ENCODE data around the gene SPRN.
"Not testable (repeated sequence)": the region's sequence is repeated elsewhere in the genome, so short reads cannot be mapped to it uniquely, and the experiment has no call there.

SPRN gene

DNA sequence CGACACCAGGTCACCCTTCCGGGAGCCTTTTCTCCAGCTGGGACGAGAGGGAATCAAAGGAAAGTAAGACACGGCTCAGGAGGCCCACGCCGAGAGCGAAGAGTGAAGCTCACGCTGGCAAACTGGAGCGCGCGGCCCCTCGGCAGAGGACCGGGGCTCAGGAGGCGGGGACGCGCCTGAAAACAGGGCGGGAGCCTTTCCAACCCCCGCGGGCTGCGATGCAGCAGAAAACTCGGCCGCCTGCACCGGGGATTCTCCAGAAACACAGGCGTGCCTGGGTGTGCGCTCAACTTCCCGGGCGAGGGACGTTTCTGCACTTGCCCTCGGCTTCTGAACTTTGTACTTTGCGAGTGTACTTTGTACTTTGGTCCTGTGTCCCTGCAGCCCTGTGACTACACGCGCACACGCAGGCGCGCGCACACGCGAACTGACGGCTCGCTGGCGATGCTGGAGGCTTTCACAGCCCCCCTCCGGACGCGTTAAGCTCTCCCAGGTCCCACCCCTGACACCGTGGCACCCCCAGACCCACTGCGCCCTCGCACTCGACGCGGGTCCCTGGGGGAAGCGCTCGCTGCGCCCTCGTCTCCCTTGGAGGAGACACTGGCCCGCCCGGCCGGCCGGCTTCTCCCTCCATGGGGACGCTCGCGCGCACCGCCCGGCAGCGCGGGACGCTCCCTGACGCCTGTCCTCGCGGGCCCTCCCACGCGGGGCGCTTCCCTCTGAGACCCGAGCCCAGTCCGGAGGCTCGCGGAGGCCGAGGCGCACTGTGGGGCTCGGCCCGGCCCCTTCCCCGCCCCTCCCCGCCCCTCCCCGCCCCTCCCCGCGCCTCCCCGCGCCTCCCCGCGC, 46.0 kb downstream of the SPRN start:
- H3K4me3 ChIP-seq (ENCODE audit: low read depth, low read length) = peak overlapping the region; percentile 53
- TF ChIP-seq, protein P1, sequence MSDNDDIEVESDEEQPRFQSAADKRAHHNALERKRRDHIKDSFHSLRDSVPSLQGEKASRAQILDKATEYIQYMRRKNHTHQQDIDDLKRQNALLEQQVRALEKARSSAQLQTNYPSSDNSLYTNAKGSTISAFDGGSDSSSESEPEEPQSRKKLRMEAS (IDR thresholded peaks at IDR 0.05; ENCODE audit: low read depth, low read length) = no peak
- no peak for TF ChIP-seq POLR2A (IDR thresholded peaks at IDR 0.05; ENCODE audit: extremely low read depth, insufficient read length)
- TF ChIP-seq MYC (IDR thresholded peaks at IDR 0.05; ENCODE audit: low read depth, low read length) = no peak
- TF ChIP-seq, protein P2, sequence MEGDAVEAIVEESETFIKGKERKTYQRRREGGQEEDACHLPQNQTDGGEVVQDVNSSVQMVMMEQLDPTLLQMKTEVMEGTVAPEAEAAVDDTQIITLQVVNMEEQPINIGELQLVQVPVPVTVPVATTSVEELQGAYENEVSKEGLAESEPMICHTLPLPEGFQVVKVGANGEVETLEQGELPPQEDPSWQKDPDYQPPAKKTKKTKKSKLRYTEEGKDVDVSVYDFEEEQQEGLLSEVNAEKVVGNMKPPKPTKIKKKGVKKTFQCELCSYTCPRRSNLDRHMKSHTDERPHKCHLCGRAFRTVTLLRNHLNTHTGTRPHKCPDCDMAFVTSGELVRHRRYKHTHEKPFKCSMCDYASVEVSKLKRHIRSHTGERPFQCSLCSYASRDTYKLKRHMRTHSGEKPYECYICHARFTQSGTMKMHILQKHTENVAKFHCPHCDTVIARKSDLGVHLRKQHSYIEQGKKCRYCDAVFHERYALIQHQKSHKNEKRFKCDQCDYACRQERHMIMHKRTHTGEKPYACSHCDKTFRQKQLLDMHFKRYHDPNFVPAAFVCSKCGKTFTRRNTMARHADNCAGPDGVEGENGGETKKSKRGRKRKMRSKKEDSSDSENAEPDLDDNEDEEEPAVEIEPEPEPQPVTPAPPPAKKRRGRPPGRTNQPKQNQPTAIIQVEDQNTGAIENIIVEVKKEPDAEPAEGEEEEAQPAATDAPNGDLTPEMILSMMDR (IDR thresholded peaks at IDR 0.05; ENCODE audit: low read depth, low read length) = no peak
- peak; percentile 69 for DNase-seq (ENCODE audit: low read depth)

DNA sequence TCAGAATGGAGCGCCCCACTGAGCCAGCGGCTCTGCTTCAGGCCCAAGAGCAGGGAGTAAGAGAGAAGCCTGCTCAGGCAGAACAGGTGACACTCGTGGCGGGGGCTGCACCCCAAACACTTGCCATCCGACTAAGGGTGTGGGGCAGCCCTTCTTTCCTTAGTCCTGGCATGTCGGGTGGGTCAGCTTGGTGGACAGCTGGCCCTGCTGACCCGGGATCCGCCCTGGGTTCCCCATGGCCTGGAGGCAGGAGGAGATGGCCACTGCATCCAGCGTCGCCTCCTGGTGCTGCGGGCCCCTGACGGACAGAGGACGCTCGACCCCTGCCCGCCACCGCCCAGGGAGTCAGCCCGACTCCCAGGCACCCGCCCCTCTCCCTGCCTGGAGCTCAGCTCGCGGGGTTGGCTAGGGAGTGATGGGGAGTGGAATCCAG, 46.6 kb downstream of the SPRN start:
- no peak for TF ChIP-seq MYC (IDR thresholded peaks at IDR 0.05; ENCODE audit: low read depth, low read length)
- DNase-seq (ENCODE audit: low read depth) = no peak
- no peak overlapping the region for H3K4me3 ChIP-seq (ENCODE audit: low read depth, low read length)

DNA sequence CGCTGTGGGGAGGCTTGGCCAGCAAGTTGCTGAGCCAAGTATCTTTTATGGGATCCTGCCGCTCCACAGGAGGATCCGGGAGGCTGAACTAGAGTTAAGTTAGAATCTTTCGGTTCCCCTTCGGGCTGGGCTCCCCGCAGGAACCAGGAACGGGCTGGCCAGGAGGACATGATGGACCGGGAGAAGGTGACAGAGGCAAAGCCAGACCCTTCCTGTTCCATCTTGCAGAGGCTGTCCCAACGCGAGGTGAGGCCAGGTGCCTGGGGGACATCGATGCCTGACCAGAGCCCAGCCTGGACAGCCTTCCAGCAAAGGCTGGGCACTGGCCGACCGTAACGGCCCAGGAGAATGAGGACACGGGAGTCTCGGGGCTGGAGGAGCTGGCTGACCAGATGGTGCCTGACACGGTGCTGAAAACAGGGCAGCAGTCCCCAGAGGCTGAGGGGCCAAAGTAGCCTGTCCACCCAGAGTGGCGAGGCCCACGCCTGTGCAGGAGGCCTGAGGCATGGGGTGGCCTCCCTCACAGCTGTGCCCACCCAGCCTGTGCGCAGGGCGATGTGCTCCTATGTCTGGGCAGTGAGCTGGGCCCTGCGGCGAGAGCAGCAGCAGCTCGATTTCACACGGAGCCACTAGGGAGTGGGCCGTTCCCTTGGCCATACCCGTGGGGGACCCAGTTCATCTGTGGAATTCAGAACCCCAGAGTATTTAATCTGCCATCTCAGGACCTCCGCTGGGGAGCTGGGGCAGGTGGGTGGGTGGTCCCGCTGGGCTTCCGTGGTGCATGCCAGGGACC, 47.2 kb downstream of the SPRN start:
- DNase-seq (ENCODE audit: low read depth) = no peak
- H3K4me3 ChIP-seq (ENCODE audit: low read depth, low read length) = no peak overlapping the region
- TF ChIP-seq, protein P1 (IDR thresholded peaks at IDR 0.05; ENCODE audit: low read depth, low read length) = no peak
- TF ChIP-seq, protein P2 (IDR thresholded peaks at IDR 0.05; ENCODE audit: low read depth, low read length) = no peak
- TF ChIP-seq MYC (IDR thresholded peaks at IDR 0.05; ENCODE audit: low read depth, low read length) (no peak), POLR2A (IDR thresholded peaks at IDR 0.05; ENCODE audit: extremely low read depth, insufficient read length) (no peak)

DNA sequence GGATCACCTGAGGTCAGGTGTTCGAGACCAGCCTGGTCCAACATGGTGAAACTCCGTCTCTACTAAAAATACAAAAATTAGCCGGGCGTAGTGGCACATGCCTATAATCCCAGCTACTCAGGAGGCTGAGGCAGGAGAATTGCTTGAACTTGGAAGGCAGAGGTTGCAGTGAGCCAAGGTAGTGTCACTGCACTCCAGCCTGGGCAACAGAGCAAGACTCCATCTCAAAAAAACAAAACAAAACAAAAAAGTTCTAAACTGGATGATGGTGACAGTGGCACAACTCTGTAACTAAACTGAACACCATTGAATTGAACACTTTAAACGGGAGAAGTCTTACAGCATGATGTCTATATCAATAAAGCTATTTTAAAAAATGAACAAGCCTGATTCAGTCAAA, 48.2 kb downstream of the SPRN start:
- not testable (repeated sequence) for DNase-seq (ENCODE audit: low read depth); H3K4me3 ChIP-seq (ENCODE audit: low read depth, low read length)

DNA sequence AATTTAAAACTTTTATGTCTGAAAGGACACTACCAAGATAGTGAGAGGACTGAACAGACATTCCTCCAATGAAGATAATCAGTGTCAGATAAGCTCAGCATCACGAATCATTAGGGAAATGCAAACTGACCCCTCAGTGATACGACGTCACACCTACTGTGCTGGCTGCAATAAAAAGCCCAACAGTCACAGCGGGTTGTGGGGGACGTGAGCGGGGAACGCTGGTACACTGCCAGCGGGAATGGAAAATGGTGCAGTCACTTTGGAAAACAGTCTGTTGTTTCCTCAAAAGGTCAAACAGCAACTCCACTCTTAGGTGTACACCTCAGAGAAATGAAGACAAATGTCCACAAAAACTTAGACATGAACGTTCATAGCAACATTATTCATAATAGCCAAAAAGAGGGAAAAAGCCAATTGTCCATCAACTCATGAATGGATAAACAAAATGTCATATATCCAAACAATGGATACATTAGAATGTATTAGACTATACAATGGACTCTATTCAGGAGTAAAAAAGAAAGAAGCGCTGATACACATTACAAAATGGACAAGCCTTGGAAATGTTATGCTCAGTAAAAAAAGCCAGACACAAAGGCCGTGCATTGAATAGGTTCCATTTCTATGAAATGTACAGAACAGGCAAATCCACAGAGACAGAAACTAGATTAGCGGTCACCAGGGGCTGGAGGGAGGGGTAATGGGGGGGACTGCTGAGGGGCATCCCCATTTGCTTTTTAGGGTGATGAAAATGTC, 48.9 kb downstream of the SPRN start:
- TF ChIP-seq, protein P1 (IDR thresholded peaks at IDR 0.05; ENCODE audit: low read depth, low read length) = no peak
- TF ChIP-seq MYC (IDR thresholded peaks at IDR 0.05; ENCODE audit: low read depth, low read length) (no peak), POLR2A (IDR thresholded peaks at IDR 0.05; ENCODE audit: extremely low read depth, insufficient read length) (no peak)
- TF ChIP-seq, protein P2 (IDR thresholded peaks at IDR 0.05; ENCODE audit: low read depth, low read length) = no peak
- no peak overlapping the region for H3K4me3 ChIP-seq (ENCODE audit: low read depth, low read length)
- DNase-seq (ENCODE audit: low read depth) = no peak

DNA sequence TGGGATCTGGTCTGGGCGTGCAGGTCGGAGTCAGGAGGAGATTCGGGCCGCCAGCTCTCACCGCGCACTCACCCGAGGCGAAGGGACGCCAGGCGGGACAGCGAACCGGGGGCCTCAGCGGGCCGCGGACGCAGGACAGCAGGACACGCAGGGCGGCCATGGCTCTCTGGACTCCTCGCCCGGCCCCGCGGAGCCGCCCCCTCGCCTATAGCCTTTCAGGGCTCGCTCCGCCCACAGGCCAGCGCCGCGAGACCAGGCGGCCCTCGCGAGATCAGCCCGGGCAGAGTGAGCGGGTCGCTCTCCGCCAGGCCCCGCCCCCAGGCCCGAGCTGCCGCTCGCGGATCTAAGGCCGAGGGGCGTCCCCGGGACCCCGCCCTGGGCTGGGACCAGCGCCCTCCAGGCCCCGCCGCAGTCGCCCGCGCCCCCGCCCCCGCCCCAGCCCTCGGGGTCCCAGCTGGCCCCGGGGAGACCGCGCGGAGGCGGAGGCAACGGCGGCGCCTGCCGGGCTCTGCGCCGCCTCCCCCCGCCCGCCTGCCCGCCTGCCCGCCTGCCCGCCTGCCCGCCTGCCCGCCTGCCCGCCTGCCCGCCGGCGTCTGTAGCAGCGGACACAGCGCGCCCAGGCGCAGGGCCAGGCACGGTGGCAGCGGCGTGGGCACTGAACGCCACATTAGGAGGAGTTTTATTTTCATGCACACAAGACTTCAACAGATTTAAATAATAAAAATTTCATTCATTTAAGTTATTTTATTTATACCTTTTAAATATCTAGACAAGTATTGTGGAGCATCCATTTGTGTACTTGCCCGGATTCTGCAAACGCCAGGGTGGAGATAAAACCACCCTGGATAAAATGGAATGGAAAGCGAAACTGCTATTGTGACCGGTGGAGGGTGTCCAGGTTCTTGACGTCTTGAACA, 51.0 kb downstream of the SPRN start, which contains the start of gene ECHS1:
Gene ECHS1 (minus strand): TSS at position 181 of the 917 bp plus-strand sequence. CDS start 21 bp downstream, at position 160.
- peak within 1 kb of the TSS; percentile 68 for H3K4me3 ChIP-seq (ENCODE audit: low read depth, low read length)
- TF ChIP-seq, protein P1 (IDR thresholded peaks at IDR 0.05; ENCODE audit: low read depth, low read length) = peak; percentile 28; the same call in 1 of the 2 replicates
- TF ChIP-seq MYC (IDR thresholded peaks at IDR 0.05; ENCODE audit: low read depth, low read length) (peak; percentile 72), POLR2A (IDR thresholded peaks at IDR 0.05; ENCODE audit: extremely low read depth, insufficient read length) (peak; percentile 81)
- TF ChIP-seq, protein P2 (IDR thresholded peaks at IDR 0.05; ENCODE audit: low read depth, low read length) = no peak
- DNase-seq (ENCODE audit: low read depth) = peak; percentile 96
